ENCODE results near the gene ACAN.

Gene ACAN

GRCh38 chr15:88866295-88866881 is 63.2 kb downstream of the ACAN start:
- no peaks in the 10 kb centered on the region; the same call in none of the 2 replicates for H3K27me3 ChIP-seq (replicated peaks; ENCODE audit: control insufficient read depth, insufficient read depth, low read length)
- no peaks in the 10 kb centered on the region for H3K36me3 ChIP-seq (ENCODE audit: control insufficient read depth, insufficient read depth, low read length)

DNA sequence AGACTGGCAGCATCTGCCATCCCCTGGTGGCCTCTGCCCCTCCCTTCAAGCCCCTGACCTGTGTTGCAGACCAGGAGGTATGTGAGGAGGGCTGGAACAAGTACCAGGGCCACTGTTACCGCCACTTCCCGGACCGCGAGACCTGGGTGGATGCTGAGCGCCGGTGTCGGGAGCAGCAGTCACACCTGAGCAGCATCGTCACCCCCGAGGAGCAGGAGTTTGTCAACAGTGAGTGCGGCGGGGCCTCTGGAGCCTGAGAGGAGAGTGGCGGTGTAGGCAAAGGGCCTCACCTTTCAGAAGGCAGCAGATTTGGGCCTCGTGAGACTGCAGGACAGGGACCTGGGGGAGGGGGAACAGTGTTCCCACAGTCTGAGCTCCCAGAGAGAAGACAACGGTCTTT is 68.1 kb downstream of the ACAN start:
- no peak for DNase-seq (ENCODE audit: extremely low read depth, insufficient read length)
- Histone ChIP-seq H3K27me3 (replicated peaks; ENCODE audit: control insufficient read depth, insufficient read depth, low read length) (peaks cover 2% of the 10 kb centered on the region), H3K4me3 (replicated peaks; ENCODE audit: low read depth, low read length) (no peak overlapping the region), H3K36me3 (ENCODE audit: control insufficient read depth, insufficient read depth, low read length) (no peaks in the 10 kb centered on the region)
- TF ChIP-seq, protein P1, sequence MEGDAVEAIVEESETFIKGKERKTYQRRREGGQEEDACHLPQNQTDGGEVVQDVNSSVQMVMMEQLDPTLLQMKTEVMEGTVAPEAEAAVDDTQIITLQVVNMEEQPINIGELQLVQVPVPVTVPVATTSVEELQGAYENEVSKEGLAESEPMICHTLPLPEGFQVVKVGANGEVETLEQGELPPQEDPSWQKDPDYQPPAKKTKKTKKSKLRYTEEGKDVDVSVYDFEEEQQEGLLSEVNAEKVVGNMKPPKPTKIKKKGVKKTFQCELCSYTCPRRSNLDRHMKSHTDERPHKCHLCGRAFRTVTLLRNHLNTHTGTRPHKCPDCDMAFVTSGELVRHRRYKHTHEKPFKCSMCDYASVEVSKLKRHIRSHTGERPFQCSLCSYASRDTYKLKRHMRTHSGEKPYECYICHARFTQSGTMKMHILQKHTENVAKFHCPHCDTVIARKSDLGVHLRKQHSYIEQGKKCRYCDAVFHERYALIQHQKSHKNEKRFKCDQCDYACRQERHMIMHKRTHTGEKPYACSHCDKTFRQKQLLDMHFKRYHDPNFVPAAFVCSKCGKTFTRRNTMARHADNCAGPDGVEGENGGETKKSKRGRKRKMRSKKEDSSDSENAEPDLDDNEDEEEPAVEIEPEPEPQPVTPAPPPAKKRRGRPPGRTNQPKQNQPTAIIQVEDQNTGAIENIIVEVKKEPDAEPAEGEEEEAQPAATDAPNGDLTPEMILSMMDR (IDR thresholded peaks at IDR 0.05; ENCODE audit: insufficient read depth, low read length, poor library complexity, severe bottlenecking), result no peak

More at GRCh38 chr15:88866295-88866881, 63.2 kb downstream of the ACAN start:
- no peak for DNase-seq (ENCODE audit: extremely low read depth, insufficient read length)
- TF ChIP-seq, protein P1 (IDR thresholded peaks at IDR 0.05; ENCODE audit: insufficient read depth, low read length, poor library complexity, severe bottlenecking), result no peak
- H3K4me3 ChIP-seq (replicated peaks; ENCODE audit: low read depth, low read length), result no peak overlapping the region

DNA sequence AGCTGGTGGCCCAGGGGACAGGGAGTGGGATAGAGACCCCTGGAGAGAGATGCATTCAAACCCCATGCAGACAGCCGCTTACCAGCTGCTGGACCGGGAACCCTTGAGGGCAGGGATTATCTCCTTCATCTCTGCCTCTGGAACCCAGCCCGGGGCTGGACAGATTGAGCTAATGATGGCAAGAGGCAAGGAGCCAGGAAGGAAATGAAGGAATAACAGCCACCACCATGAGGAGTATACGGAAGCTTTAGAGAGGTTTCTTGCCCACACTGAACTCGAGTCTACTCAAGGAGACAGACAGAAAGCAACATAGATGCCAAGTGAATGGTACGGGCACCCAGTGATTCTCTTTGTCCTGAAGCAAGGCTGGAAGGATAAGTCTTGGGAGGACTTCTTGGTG is 68.9 kb downstream of the ACAN start:
- Histone ChIP-seq H3K27me3 (replicated peaks; ENCODE audit: control insufficient read depth, insufficient read depth, low read length) (peaks cover 2% of the 10 kb centered on the region), H3K4me3 (replicated peaks; ENCODE audit: low read depth, low read length) (no peak overlapping the region), H3K36me3 (ENCODE audit: control insufficient read depth, insufficient read depth, low read length) (no peaks in the 10 kb centered on the region)
- TF ChIP-seq, protein P1 (IDR thresholded peaks at IDR 0.05; ENCODE audit: insufficient read depth, low read length, poor library complexity, severe bottlenecking), result no peak
- no peak for DNase-seq (ENCODE audit: extremely low read depth, insufficient read length)

GRCh38 chr15:88872706-88873105 is 69.5 kb downstream of the ACAN start:
- peaks cover 2% of the 10 kb centered on the region; the same call in 1 of the 2 replicates for H3K27me3 ChIP-seq (replicated peaks; ENCODE audit: control insufficient read depth, insufficient read depth, low read length)
- TF ChIP-seq, protein P1 (IDR thresholded peaks at IDR 0.05; ENCODE audit: insufficient read depth, low read length, poor library complexity, severe bottlenecking), result no peak
- no peaks in the 10 kb centered on the region for H3K36me3 ChIP-seq (ENCODE audit: control insufficient read depth, insufficient read depth, low read length)
- no peak overlapping the region for H3K4me3 ChIP-seq (replicated peaks; ENCODE audit: low read depth, low read length)
- DNase-seq (ENCODE audit: extremely low read depth, insufficient read length), result no peak

- Histone ChIP-seq H3K4me3 (replicated peaks; ENCODE audit: low read depth, low read length) (no peak overlapping the region), H3K27me3 (replicated peaks; ENCODE audit: control insufficient read depth, insufficient read depth, low read length) (peaks cover 2% of the 10 kb centered on the region; the same call in 1 of the 2 replicates), H3K36me3 (ENCODE audit: control insufficient read depth, insufficient read depth, low read length) (no peaks in the 10 kb centered on the region)
- no peak for DNase-seq (ENCODE audit: extremely low read depth, insufficient read length)
- TF ChIP-seq, protein P1 (IDR thresholded peaks at IDR 0.05; ENCODE audit: insufficient read depth, low read length, poor library complexity, severe bottlenecking), result no peak
These were observed 70.5 kb downstream of the ACAN start for GRCh38 chr15:88873786-88874185.

DNA sequence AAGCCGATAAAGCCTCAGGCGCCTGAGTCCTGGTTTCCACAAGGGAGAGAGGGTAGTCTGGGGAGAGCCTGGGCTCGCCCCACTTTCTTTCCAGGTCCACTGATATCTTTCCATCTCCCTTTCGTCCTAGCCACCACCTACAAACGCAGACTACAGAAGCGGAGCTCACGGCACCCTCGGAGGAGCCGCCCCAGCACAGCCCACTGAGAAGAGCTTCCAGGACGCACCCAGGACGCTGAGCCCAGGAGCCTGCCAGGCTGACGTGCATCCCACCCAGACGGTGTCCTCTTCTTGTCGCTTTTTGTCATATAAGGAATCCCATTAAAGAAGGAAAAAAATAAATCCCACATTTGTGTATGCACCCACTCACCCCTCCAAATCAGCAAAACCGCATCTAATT is 71.0 kb downstream of the ACAN start:
- Histone ChIP-seq H3K27me3 (replicated peaks; ENCODE audit: control insufficient read depth, insufficient read depth, low read length) (peaks cover 2% of the 10 kb centered on the region; the same call in 1 of the 2 replicates), H3K4me3 (replicated peaks; ENCODE audit: low read depth, low read length) (no peak overlapping the region), H3K36me3 (ENCODE audit: control insufficient read depth, insufficient read depth, low read length) (no peaks in the 10 kb centered on the region)
- no peak for DNase-seq (ENCODE audit: extremely low read depth, insufficient read length)
- TF ChIP-seq, protein P1 (IDR thresholded peaks at IDR 0.05; ENCODE audit: insufficient read depth, low read length, poor library complexity, severe bottlenecking), result no peak

All from GM06990 (cell line).